DND-41 (cell line): ENCODE data around the gene TJP2.

ENCODE experiments used
- EZH2 ChIP-seq: IDR thresholded peaks from 3 replicates; pipeline ENCODE4 v1.6.1; 2012; ENCODE audit warnings: borderline replicate concordance, low read depth, mild to moderate bottlenecking, moderate library complexity, low read length, inconsistent platforms; ENCODE audit not compliant: severe bottlenecking
- TF ChIP-seq, protein P1 (sequence below): IDR thresholded peaks from 2 replicates; pipeline ENCODE4 v1.5.1; 2012; ENCODE audit warnings: borderline replicate concordance, low read length, moderate library complexity, mild to moderate bottlenecking; ENCODE audit not compliant: poor library complexity, severe bottlenecking; ENCODE audit errors: extremely low read depth

DNA sequence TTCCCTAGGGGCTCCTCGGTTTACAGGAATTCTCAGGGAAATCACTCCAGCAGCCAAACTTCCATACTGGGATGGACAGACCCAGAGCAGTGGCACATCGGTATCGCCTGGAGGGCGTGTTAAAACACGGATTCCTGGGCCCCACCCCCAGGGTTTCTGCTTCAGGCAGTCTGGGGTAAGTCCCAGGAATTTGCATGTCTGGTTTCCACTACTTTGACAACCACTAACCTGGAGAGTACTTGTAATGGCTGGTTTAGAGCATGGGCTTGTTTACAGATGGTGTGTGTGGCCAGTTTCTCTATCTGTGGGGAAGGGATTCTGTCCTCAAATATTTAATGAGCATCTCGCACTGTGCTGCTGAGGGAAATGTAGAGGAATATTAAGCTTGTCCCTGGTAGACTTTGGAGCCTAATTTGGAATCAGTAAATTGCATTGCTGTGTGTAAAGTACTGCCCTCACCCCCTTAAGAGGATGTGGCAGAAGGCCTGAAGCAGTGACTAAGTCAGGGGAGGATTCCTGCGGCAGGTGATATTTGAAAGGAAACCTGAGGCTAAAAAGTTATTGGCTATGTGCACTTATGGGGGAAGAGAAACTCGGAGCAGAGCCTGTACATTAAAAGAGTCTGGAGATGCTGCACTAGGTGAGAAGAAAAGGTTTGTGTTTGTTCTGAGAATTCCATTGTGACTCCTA lies 18.6 kb upstream of the TJP2 start:
- TF ChIP-seq, protein P1, sequence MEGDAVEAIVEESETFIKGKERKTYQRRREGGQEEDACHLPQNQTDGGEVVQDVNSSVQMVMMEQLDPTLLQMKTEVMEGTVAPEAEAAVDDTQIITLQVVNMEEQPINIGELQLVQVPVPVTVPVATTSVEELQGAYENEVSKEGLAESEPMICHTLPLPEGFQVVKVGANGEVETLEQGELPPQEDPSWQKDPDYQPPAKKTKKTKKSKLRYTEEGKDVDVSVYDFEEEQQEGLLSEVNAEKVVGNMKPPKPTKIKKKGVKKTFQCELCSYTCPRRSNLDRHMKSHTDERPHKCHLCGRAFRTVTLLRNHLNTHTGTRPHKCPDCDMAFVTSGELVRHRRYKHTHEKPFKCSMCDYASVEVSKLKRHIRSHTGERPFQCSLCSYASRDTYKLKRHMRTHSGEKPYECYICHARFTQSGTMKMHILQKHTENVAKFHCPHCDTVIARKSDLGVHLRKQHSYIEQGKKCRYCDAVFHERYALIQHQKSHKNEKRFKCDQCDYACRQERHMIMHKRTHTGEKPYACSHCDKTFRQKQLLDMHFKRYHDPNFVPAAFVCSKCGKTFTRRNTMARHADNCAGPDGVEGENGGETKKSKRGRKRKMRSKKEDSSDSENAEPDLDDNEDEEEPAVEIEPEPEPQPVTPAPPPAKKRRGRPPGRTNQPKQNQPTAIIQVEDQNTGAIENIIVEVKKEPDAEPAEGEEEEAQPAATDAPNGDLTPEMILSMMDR = no peak
- no peak for TF ChIP-seq EZH2
